HEK293T (cell line): ENCODE data around the gene RBM20.

Experiments
- BHLHE40 ChIP-seq: fragments of 450-650 bp; IDR thresholded peaks from 2 replicates; pipeline ENCODE4 v1.6.1; 2016; ENCODE audit warnings: mild to moderate bottlenecking, moderate library complexity, borderline replicate concordance
- ELF4 ChIP-seq: fragments of 450-650 bp; IDR thresholded peaks from 2 replicates; pipeline ENCODE4 v1.6.1; 2017; ENCODE audit warnings: antibody characterized with exemption
- FOXM1 ChIP-seq: fragments of 450-650 bp; IDR thresholded peaks from 2 replicates; pipeline ENCODE4 v1.6.1; 2017; ENCODE audit warnings: mild to moderate bottlenecking, borderline replicate concordance
- LEF1 ChIP-seq: fragments of 450-650 bp; IDR thresholded peaks from 2 replicates; pipeline ENCODE4 v1.6.1; 2017; ENCODE audit warnings: mild to moderate bottlenecking, borderline replicate concordance
- NFRKB ChIP-seq: fragments of 450-650 bp; IDR thresholded peaks from 2 replicates; pipeline ENCODE4 v1.6.1; 2016; ENCODE audit warnings: mild to moderate bottlenecking, moderate library complexity
- PKNOX1 ChIP-seq: fragments of 450-650 bp; IDR thresholded peaks from 2 replicates; pipeline ENCODE4 v1.6.1; 2016
- SP1 ChIP-seq: fragments of 450-650 bp; IDR thresholded peaks from 2 replicates; pipeline ENCODE4 v1.6.1; 2017
- SUZ12 ChIP-seq: fragments of 450-650 bp; IDR thresholded peaks from 2 replicates; pipeline ENCODE4 v1.6.1; 2016; ENCODE audit warnings: mild to moderate bottlenecking
- TARDBP ChIP-seq: fragments of 450-650 bp; IDR thresholded peaks from 2 replicates; pipeline ENCODE4 v1.6.1; 2016

- TF ChIP-seq BHLHE40 = no peak
- no peak for TF ChIP-seq NFRKB
- TF ChIP-seq ELF4 = no peak
- TF ChIP-seq PKNOX1 = no peak
- TF ChIP-seq SP1 = no peak
- TF ChIP-seq LEF1 = no peak
- TF ChIP-seq SUZ12 = no peak
- no peak for TF ChIP-seq TARDBP
- TF ChIP-seq FOXM1 = no peak
Measured at GRCh38 chr10:110815354-110816004, 171.3 kb downstream of the RBM20 start.
